ENCODE measurements around the gene NOTCH2.

DNA sequence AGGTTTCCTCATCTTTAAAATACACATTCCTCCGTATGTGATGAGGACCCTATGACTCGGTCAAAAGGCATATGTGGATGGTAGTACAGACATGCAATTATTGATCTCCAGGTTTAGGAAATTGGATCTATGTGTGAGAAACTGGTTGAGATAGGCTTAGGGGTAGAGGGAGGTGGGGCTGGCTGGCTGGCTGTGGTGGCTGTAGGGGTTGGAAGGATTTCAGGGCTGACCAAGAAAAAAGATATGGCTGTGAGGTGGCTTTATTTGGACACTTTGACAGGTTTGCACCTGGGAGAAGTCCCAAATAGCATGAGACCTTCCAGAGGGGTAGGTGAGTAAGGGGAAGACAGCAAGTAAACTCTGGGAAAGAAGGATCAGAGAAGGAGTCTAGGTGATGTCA lies 133.5 kb downstream of the NOTCH2 start:
- TF ChIP-seq CTCF (conservative IDR thresholded peaks at IDR 0.05; ENCODE audit: low read depth, low read length) (no peak), EZH2 (IDR thresholded peaks at IDR 0.05; ENCODE audit: borderline replicate concordance, low read depth, low read length, poor library complexity, severe bottlenecking) (no peak)
